Hepatocyte (in vitro differentiated cells): ENCODE data around the gene POU2F1. TPM values are rescaled to one million over a fixed set of nuclear protein-coding genes. Genes with fewer than 3 reads are reported as not detected.

Experiments
- DNase-seq: peaks from one replicate; pipeline ENCODE4 v3.0.0-alpha.2; 2016; ENCODE audit warnings: low spot score
- H2AFZ ChIP-seq: fragments of 200-600 bp; sonication (generic); 2 replicates; pipeline ENCODE4 v1.6.0; 2016; ENCODE audit warnings: antibody characterized with exemption, mild to moderate bottlenecking
- H3K27ac ChIP-seq: fragments of 200-600 bp; sonication (generic); 2 replicates; pipeline ENCODE4 v1.5.1; 2016; ENCODE audit warnings: mild to moderate bottlenecking
- H3K27me3 ChIP-seq: fragments of 200-600 bp; sonication (generic); 2 replicates; pipeline ENCODE4 v1.6.1; 2016
- H3K36me3 ChIP-seq: fragments of 200-600 bp; sonication (generic); replicated peaks from 2 replicates; pipeline ENCODE4 v1.5.1; 2016; ENCODE audit warnings: low read depth; ENCODE audit not compliant: insufficient read depth
- H3K4me1 ChIP-seq: fragments of 200-600 bp; sonication (generic); 2 replicates; pipeline ENCODE4 v1.5.1; 2016; ENCODE audit warnings: mild to moderate bottlenecking, moderate library complexity; ENCODE audit not compliant: insufficient read depth
- H3K4me2 ChIP-seq: fragments of 200-600 bp; sonication (generic); 2 replicates; pipeline ENCODE4 v1.6.0; 2016
- H3K4me3 ChIP-seq: fragments of 200-600 bp; sonication (generic); 2 replicates; pipeline ENCODE4 v1.5.1; 2016; ENCODE audit warnings: mild to moderate bottlenecking
- H3K79me2 ChIP-seq: fragments of 200-600 bp; sonication (generic); 2 replicates; pipeline ENCODE4 v1.6.0; 2017; ENCODE audit warnings: mild to moderate bottlenecking
- H3K9me2 ChIP-seq: fragments of 200-600 bp; sonication (generic); replicated peaks from 2 replicates; pipeline ENCODE4 v1.6.0; 2017; ENCODE audit warnings: mild to moderate bottlenecking; ENCODE audit not compliant: insufficient read depth
- H3K9me3 ChIP-seq: fragments of 200-600 bp; sonication (generic); 2 replicates; pipeline ENCODE4 v1.5.1; 2016; ENCODE audit warnings: low read depth, mild to moderate bottlenecking
- H4K20me1 ChIP-seq: fragments of 200-600 bp; sonication (generic); 2 replicates; pipeline ENCODE4 v1.6.0; 2016; ENCODE audit warnings: mild to moderate bottlenecking; ENCODE audit not compliant: insufficient read depth, poor library complexity, severe bottlenecking
- EZH2 ChIP-seq: fragments of 200-600 bp; sonication (generic); IDR thresholded peaks from 2 replicates; pipeline ENCODE4 v1.6.1; 2016; ENCODE audit warnings: antibody characterized with exemption, mild to moderate bottlenecking, borderline replicate concordance
- EZH2phosphoT487 ChIP-seq: fragments of 200-600 bp; sonication (generic); IDR thresholded peaks from one replicate; pipeline ENCODE4 v1.6.1; 2018; ENCODE audit warnings: antibody characterized with exemption, mild to moderate bottlenecking, low read depth, moderate library complexity; ENCODE audit not compliant: unreplicated experiment, severe bottlenecking
- WGBS: methylation state at CpG from one replicate; pipeline ENCODE4 v1.1.6; 2016; ENCODE audit warnings: low lambda C conversion rate; ENCODE audit errors: missing lambda C conversion rate; 5-methylcytosine and 5-hydroxymethylcytosine counted together
- polyA plus RNA-seq: library from polyadenylated mRNA; unstranded; fragments of >200 nt; fragmentation: Nextera tagmentation; extraction: Ambion mirVana; gene quantifications from 2 replicates; pipeline ENCODE4 v1.2.1, GENCODE V29; 2016
- total RNA-seq: library from RNA; depleted of rRNA; stranded (reverse); fragments of >200 nt; gene quantifications from 2 replicates; pipeline ENCODE4 v1.2.3, GENCODE V29; 2014
- TF ChIP-seq, protein P1 (sequence below): fragments of 200-600 bp; sonication (generic); IDR thresholded peaks from 2 replicates; pipeline ENCODE4 v1.5.1; 2016; ENCODE audit warnings: antibody characterized with exemption, mild to moderate bottlenecking; ENCODE audit not compliant: poor library complexity

Gene POU2F1
- total and polyA plus RNA-seq, 2 experiments from 2014 or later: 11.9 to 14.5 TPM

DNA sequence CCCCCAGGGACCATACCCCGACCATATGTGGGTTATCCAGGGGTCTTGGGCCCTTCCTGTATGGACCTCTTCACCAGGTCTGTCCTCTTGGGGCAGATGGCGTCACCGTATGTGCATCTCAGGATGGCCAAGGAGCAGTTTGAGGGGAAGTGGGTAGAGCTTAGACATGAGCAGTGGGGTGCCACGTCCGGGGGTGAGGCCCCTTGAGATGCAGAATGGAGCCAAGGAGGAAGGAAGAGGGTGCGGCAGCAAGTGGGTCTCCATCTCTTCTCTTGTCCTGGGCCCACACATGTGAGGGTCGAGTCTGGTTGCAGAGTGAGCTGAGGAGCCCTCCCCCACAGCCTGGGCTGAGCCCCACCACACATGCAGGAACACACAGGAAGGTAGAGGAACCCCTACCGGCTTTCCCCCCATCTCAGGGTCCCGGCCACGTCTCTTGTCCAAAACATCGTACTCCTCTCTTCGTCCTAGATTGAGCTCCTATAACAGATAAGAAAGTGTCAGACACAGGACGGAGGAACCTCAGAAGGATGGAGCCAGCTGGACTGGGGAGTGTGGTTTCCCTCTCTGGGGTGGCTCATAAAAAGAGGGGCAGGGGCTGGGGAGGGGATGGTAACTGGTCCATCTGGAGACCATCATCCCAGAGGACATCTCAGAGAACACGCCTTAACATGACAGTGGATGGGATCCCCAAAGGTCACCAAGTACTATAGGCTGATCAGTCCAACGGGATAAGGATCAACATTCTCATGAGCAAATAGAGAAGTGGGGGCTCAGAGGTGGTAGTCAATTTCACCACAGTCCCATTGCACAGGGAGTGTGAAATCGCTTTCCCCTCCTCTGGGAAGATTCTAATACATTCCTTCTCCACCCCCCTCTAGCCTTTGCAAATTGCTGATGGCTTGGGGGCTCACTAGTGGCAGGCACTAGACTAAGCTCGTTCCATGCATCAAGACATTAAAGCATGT lies 217.8 kb downstream of the POU2F1 start:
- H3K9me3 ChIP-seq: no peaks in the 10 kb centered on the region
- H3K79me2 ChIP-seq: no peaks in the 10 kb centered on the region
- peaks cover 4% of the 10 kb centered on the region for H3K4me1 ChIP-seq
- TF ChIP-seq EZH2phosphoT487 (no peak), EZH2 (no peak)
- TF ChIP-seq, protein P1, sequence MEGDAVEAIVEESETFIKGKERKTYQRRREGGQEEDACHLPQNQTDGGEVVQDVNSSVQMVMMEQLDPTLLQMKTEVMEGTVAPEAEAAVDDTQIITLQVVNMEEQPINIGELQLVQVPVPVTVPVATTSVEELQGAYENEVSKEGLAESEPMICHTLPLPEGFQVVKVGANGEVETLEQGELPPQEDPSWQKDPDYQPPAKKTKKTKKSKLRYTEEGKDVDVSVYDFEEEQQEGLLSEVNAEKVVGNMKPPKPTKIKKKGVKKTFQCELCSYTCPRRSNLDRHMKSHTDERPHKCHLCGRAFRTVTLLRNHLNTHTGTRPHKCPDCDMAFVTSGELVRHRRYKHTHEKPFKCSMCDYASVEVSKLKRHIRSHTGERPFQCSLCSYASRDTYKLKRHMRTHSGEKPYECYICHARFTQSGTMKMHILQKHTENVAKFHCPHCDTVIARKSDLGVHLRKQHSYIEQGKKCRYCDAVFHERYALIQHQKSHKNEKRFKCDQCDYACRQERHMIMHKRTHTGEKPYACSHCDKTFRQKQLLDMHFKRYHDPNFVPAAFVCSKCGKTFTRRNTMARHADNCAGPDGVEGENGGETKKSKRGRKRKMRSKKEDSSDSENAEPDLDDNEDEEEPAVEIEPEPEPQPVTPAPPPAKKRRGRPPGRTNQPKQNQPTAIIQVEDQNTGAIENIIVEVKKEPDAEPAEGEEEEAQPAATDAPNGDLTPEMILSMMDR: no peak
- DNase-seq: no peak
- H3K27me3 ChIP-seq: peaks cover 15% of the 10 kb centered on the region
- H3K4me3 ChIP-seq: no peak overlapping the region
- H3K36me3 ChIP-seq: no peaks in the 10 kb centered on the region
- H3K9me2 ChIP-seq: no peaks in the 10 kb centered on the region
- WGBS: 84% methylated on average over 17 of the region's 17 CpGs
- H2AFZ ChIP-seq: no peak overlapping the region
- peak overlapping the region; percentile 98 for H3K4me2 ChIP-seq
- H4K20me1 ChIP-seq: no peaks in the 10 kb centered on the region
- no peak overlapping the region for H3K27ac ChIP-seq

DNA sequence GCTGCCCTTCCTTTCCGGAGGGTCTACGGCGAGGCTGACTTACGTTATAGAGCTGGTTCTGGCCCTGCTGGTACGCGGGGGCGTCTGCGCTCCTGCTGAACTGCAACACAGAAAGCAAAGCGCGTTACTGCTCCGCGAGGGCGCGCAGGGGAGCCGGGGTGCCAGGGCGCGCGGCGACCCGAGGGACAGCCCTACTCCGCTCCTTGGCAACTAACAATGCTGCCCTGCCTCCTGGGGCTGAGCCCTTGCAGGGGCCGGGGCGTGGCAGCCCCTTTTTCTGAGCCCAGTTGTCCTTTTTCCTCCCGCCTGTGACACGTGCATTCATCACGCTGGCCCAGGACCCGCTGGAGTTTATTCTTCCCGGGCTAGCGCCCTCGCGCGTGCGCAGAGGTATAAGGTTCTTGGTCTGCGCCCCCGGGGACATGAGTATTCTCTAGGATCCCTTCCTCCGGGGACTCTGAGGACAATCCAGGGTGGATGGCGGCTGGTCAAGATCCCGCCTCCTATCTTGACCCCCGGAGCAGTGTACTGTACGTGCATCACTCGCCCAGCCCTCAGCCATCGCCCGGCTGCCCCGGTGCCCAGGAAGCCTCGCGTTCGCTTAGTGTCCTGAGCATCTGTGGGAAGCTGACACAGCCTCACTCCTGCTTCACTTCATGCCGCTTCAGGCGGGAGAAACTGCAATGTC lies 218.8 kb downstream of the POU2F1 start:
- Histone ChIP-seq H4K20me1 (no peaks in the 10 kb centered on the region), H3K4me3 (no peak overlapping the region), H3K4me1 (peaks cover 4% of the 10 kb centered on the region), H3K79me2 (no peaks in the 10 kb centered on the region), H3K4me2 (peak overlapping the region; percentile 98), H2AFZ (peak overlapping the region; percentile 51), H3K9me2 (no peaks in the 10 kb centered on the region), H3K9me3 (no peaks in the 10 kb centered on the region), H3K27me3 (peaks cover 15% of the 10 kb centered on the region), H3K36me3 (no peaks in the 10 kb centered on the region), H3K27ac (no peak overlapping the region)
- TF ChIP-seq, protein P1: peak; percentile 22
- no peak for TF ChIP-seq EZH2phosphoT487
- no peak for TF ChIP-seq EZH2
- WGBS: 11% methylated on average over 49 of the region's 49 CpGs
- peak; percentile 75 for DNase-seq

DNA sequence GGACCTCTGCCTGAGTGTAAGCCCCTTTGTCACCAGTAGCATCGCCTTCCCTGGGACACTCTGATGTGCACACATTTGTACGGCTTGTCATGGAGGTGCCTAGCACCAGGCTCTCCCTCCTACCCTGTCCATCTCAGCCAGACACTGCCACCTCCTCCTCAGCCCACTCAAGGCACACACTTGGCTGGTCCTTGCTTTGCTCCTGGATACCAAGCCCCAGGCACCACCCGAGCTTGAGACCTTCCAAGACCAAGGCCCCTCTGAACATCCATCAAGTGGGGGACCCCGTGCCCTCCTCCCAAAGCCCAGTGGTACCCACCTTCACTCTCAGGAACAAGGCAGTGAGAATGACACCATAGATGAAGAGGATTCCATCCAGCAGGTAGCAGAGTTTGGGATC lies 219.7 kb downstream of the POU2F1 start:
- TF ChIP-seq EZH2phosphoT487 (no peak), EZH2 (no peak)
- TF ChIP-seq, protein P1: no peak
- DNase-seq: no peak
- Histone ChIP-seq H3K4me3 (no peak overlapping the region), H3K79me2 (no peaks in the 10 kb centered on the region), H3K9me2 (no peaks in the 10 kb centered on the region), H3K4me2 (no peak overlapping the region), H4K20me1 (no peaks in the 10 kb centered on the region), H3K36me3 (no peaks in the 10 kb centered on the region), H2AFZ (no peak overlapping the region), H3K9me3 (no peaks in the 10 kb centered on the region), H3K27ac (no peak overlapping the region), H3K4me1 (peaks cover 4% of the 10 kb centered on the region), H3K27me3 (peaks cover 15% of the 10 kb centered on the region)
- 94% methylated on average over 4 of the region's 4 CpGs for WGBS
